ENCODE data around the gene KLF16. TPM values are rescaled to one million over a fixed set of nuclear protein-coding genes. Genes with fewer than 3 reads are reported as not detected.

Gene KLF16
- total and polyA plus RNA-seq, 2 experiments from 2014 or later: 8.9 to 20.2 TPM

GRCh38 chr19:1823539-1824251 lies 39.7 kb downstream of the KLF16 start (continued):
- TF ChIP-seq ZNF462 (CRISPR knock-in tag; IDR thresholded peaks at IDR 0.05): no peak

GRCh38 chr19:1823020-1823419 lies 40.4 kb downstream of the KLF16 start:
- ATAC-seq (no peak), DNase-seq (ENCODE audit: low spot score) (no peak)
- H3K36me3 ChIP-seq (ENCODE audit: insufficient read depth): no peaks in the 10 kb centered on the region; the same call in 1 of the 2 replicates
- Mint-ChIP-seq H3K4me1 (peaks cover 8% of the 10 kb centered on the region), H3K27me3 (ENCODE audit: insufficient read depth, low read depth, poor library complexity) (peaks cover 4% of the 10 kb centered on the region), H3K4me3 (no peak overlapping the region), H3K9me3 (no peaks in the 10 kb centered on the region), H3K27ac (no peak overlapping the region), H3K36me3 (ENCODE audit: low read depth) (peaks cover 36% of the 10 kb centered on the region)
- H3K4me2 ChIP-seq: no peak overlapping the region
- no peak overlapping the region for H3K4me3 ChIP-seq
- no peaks in the 10 kb centered on the region for H3K9me2 ChIP-seq (ENCODE audit: insufficient read depth)
- H4K20me1 ChIP-seq (replicated peaks; ENCODE audit: insufficient read depth): no peaks in the 10 kb centered on the region
- 0 out of 2 replicates have a peak, but pooled peaks cover 4% of the 10 kb centered on the region for H3F3A ChIP-seq (replicated peaks; ENCODE audit: low read depth)
- H3K27ac ChIP-seq (ENCODE audit: low read depth): 0 out of 2 replicates have a peak overlapping the region, but pooled peaks have one; percentile 19
- no peaks in the 10 kb centered on the region for H3K4me1 ChIP-seq (ENCODE audit: insufficient read depth)
- no peaks in the 10 kb centered on the region for H3K79me2 ChIP-seq (replicated peaks; ENCODE audit: insufficient read depth)
- no peak overlapping the region for H2AFZ ChIP-seq
- H3K27me3 ChIP-seq (ENCODE audit: insufficient read depth): no peaks in the 10 kb centered on the region
- no peak for TF ChIP-seq POLR2AphosphoS5 (IDR thresholded peaks at IDR 0.05; ENCODE audit: low read depth)
- TF ChIP-seq JUNB (IDR thresholded peaks at IDR 0.05; ENCODE audit: unreplicated experiment): no peak
- TF ChIP-seq CTCF (conservative IDR thresholded peaks at IDR 0.05; ENCODE audit: low read depth in 2 of 2): no peak
- no peak for TF ChIP-seq ZNF114 (CRISPR knock-in tag; IDR thresholded peaks at IDR 0.05)
- no peak for TF ChIP-seq REST (IDR thresholded peaks at IDR 0.05; ENCODE audit: unreplicated experiment)
- no peak for TF ChIP-seq NANOG (IDR thresholded peaks at IDR 0.05; ENCODE audit: borderline replicate concordance)

All from GM23338 (cell line).